K562 (cell line): Measurements from ENCODE around the gene ACSF3. TPM values are rescaled to one million over a fixed set of nuclear protein-coding genes. Genes with fewer than 3 reads are reported as not detected.
A peak's percentile ranks its signal among the peaks of the same experiment; 100 is the strongest.

ENCODE experiments used
- ATAC-seq: fragments of 200-7000 bp; cut with Tn5 transposase; 3 replicates; pipeline ENCODE4 v1.9.1; 2020; ENCODE audit warnings: moderate library complexity
- BruUV-seq: library from RNA; stranded (reverse); fragments of 400-500 nt; replicated peaks from 2 replicates; lab custom pipeline; 2021; lab: Mats Ljungman, UMichigan
- CTCF ChIA-PET: fragments of 300-600 bp; formaldehyde crosslinking; extraction: SDS; loops from one replicate; lab custom pipeline; 2021; ENCODE audit warnings: low intra/inter-chr PET ratio; lab: Yijun Ruan, JAX
- POLR2A ChIA-PET: fragments of 300-600, 350-650 bp; sonication (Branson Sonifier 250); formaldehyde crosslinking; extraction: SDS; loops from one replicate; lab custom pipeline; 2021; ENCODE audit warnings: antibody characterized with exemption, inconsistent platforms; lab: Yijun Ruan, JAX
- DNase-seq, 4 experiments: peaks; one replicate each; pipeline versions ENCODE4 v3.0.0 to v3.0.0-alpha.2; 2011 to 2018; ENCODE audit warnings: low spot score in 3 of 4, mixed read lengths in 3 of 4; ENCODE audit errors: extremely low read depth in 1 of 4
- FAIRE-seq: peaks from 2 replicates; lab custom pipeline; 2011; peaks lifted over from hg19 to GRCh38; lab: Jason Lieb, UNC
- H2AFZ ChIP-seq: 2 replicates; pipeline ENCODE4 v1.6.0; 2011; ENCODE audit warnings: low read depth, low read length, control low read depth, inconsistent platforms
- H3K27ac ChIP-seq: fragments of 200-600 bp; 3 replicates; pipeline ENCODE4 v1.8.0; 2011; ENCODE audit warnings: low read depth, mild to moderate bottlenecking, control low read depth, inconsistent platforms, low read length, moderate library complexity, mixed read lengths; ENCODE audit errors: extremely low read depth
- H3K27me3 ChIP-seq, 2 experiments: fragments of 300-600 bp in 1 of 2; 2 replicates in 1 of 2; 3 replicates in 1 of 2; pipeline versions ENCODE4 v1.6.0 to v1.8.0; 2011; ENCODE audit warnings: inconsistent platforms in 2 of 2, low read length in 2 of 2, mild to moderate bottlenecking in 1 of 2, mixed read lengths in 1 of 2, moderate library complexity in 1 of 2; ENCODE audit not compliant: control insufficient read depth in 2 of 2, insufficient read depth in 2 of 2
- H3K36me3 ChIP-seq: fragments of 300-600 bp; 3 replicates; pipeline ENCODE4 v1.8.0; 2011; ENCODE audit warnings: mild to moderate bottlenecking, low read length, inconsistent platforms; ENCODE audit not compliant: control insufficient read depth, insufficient read depth
- H3K4me1 ChIP-seq, 2 experiments: fragments of 200-600 bp in 1 of 2; replicated peaks in 1 of 2; 2 replicates in 1 of 2; 3 replicates in 1 of 2; pipeline versions ENCODE4 v1.5.1 to v1.8.0; 2011; ENCODE audit warnings: inconsistent platforms in 2 of 2, low read length in 2 of 2, mild to moderate bottlenecking in 1 of 2, mixed read lengths in 1 of 2, moderate library complexity in 1 of 2; ENCODE audit not compliant: control insufficient read depth in 2 of 2, insufficient read depth in 2 of 2
- H3K4me2 ChIP-seq: 2 replicates; pipeline ENCODE4 v1.6.1; 2011; ENCODE audit warnings: low read length, control low read depth, inconsistent platforms, mixed read lengths; ENCODE audit not compliant: insufficient read depth
- H3K4me3 ChIP-seq: fragments of 200-600 bp; sonication (generic), shearing (Covaris generic); 2 replicates; pipeline ENCODE4 v1.5.1; 2016; ENCODE audit warnings: control low read depth, inconsistent platforms
- H3K79me2 ChIP-seq: fragments of 200-600 bp; 3 replicates; pipeline ENCODE4 v1.8.0; 2011; ENCODE audit warnings: low read length, inconsistent platforms; ENCODE audit not compliant: control insufficient read depth, insufficient read depth
- H3K9ac ChIP-seq, 2 experiments: 2 replicates each; pipeline versions ENCODE4 v1.6.0 to v1.6.1; 2011; ENCODE audit warnings: low read depth in 2 of 2, low read length in 2 of 2, control low read depth in 1 of 2, inconsistent platforms in 1 of 2, mild to moderate bottlenecking in 1 of 2, mixed read lengths in 1 of 2; ENCODE audit not compliant: insufficient read depth in 1 of 2
- H3K9me1 ChIP-seq: one replicate; pipeline ENCODE4 v1.6.0; 2011; ENCODE audit warnings: inconsistent platforms, mild to moderate bottlenecking, low read length, moderate library complexity; ENCODE audit not compliant: control insufficient read depth, insufficient read depth
- H3K9me3 ChIP-seq: replicated peaks from 2 replicates; pipeline ENCODE4 v1.5.1; 2011; ENCODE audit warnings: low read depth, low read length, inconsistent platforms; ENCODE audit not compliant: control insufficient read depth, insufficient read depth
- H4K20me1 ChIP-seq: replicated peaks from 2 replicates; pipeline ENCODE4 v1.6.1; 2011; ENCODE audit warnings: low read length, inconsistent platforms, mixed read lengths; ENCODE audit not compliant: control insufficient read depth, insufficient read depth
- CTBP1 ChIP-seq: fragments of 450-650 bp; IDR thresholded peaks from 2 replicates; pipeline ENCODE4 v1.6.1; 2016; ENCODE audit warnings: borderline replicate concordance
- FOXJ3 ChIP-seq: sonication (generic); formaldehyde crosslinking; IDR thresholded peaks from 2 replicates; pipeline ENCODE4 v1.4.0; 2020; ENCODE audit warnings: mild to moderate bottlenecking, missing genetic modification reagents
- HNRNPLL ChIP-seq: fragments of 200-400 bp; formaldehyde crosslinking; IDR thresholded peaks from 2 replicates; pipeline ENCODE4 v1.6.1; 2017; ENCODE audit warnings: low read length, low read depth, mild to moderate bottlenecking; ENCODE audit not compliant: poor library complexity, severe bottlenecking
- MBD1 ChIP-seq: fragments of 250-450 bp; sonication (Bioruptor Pico); IDR thresholded peaks from 2 replicates; pipeline ENCODE4 v1.8.0; 2022; ENCODE audit warnings: inconsistent platforms
- MXD1 ChIP-seq: fragments of 250-450 bp; sonication (Bioruptor Pico); IDR thresholded peaks from 2 replicates; pipeline ENCODE4 v1.8.0; 2021; ENCODE audit warnings: borderline replicate concordance, mild to moderate bottlenecking, moderate library complexity; ENCODE audit not compliant: poor library complexity, severe bottlenecking
- SIN3B ChIP-seq: fragments of 450-650 bp; IDR thresholded peaks from 2 replicates; pipeline ENCODE4 v1.6.1; 2017; ENCODE audit warnings: low read depth, mild to moderate bottlenecking, moderate library complexity
- TAF1 ChIP-seq: IDR thresholded peaks from 2 replicates; pipeline ENCODE4 v1.6.1; 2011; ENCODE audit warnings: mild to moderate bottlenecking, low read length, moderate library complexity; ENCODE audit not compliant: insufficient read depth, control insufficient read depth, severe bottlenecking; ENCODE audit errors: extremely low read depth
- ZEB2 ChIP-seq: fragments of 450-650 bp; IDR thresholded peaks from 2 replicates; pipeline ENCODE4 v1.6.1; 2016
- ZNF512 ChIP-seq: IDR thresholded peaks from 2 replicates; pipeline ENCODE4 v1.6.1; 2016; ENCODE audit warnings: missing genetic modification characterization, missing compliant biosample characterization
- WGBS: fragments of 100-300 bp; shearing (Covaris generic); methylation state at CpG from one replicate; pipeline ENCODE4 v1.1.6; 2016; ENCODE audit warnings: low coverage, mixed read lengths; ENCODE audit not compliant: insufficient coverage; ENCODE audit errors: missing lambda C conversion rate; 5-methylcytosine and 5-hydroxymethylcytosine counted together
- in situ Hi-C: fragments of 300-500 bp; cut with MboI; formaldehyde crosslinking; loops from 4 replicates; pipeline ENCODE4 v1.15.0; 2018; ENCODE audit warnings: inconsistent platforms, mixed read lengths
- intact Hi-C: fragments of 100-400 bp; cut with micrococcal nuclease; formaldehyde crosslinking; loops from 2 replicates; pipeline ENCODE4 v1.14.2; 2022
- polyA plus RNA-seq, 8 experiments: library from polyadenylated mRNA; depleted of rRNA in 4 of 8; stranded (reverse) in 5 of 8; unstranded in 3 of 8; fragments of >200 nt; fragmentation: Nextera tagmentation in 2 of 8; fragmentation: Illumina TruSeq in 1 of 8; extraction: Ambion mirVana in 2 of 8; extraction: Trizol in 1 of 8; gene quantifications; 2 replicates each; pipeline versions ENCODE4 v1.2.1 to v1.2.3, GENCODE V29; 2011 to 2014; ENCODE audit warnings: inconsistent platforms in 1 of 8, missing spikeins in 1 of 8
- total RNA-seq, 7 experiments: library from RNA; depleted of rRNA in 6 of 7; stranded (reverse); fragments of >200 nt in 6 of 7; fragmentation: Illumina TruSeq in 2 of 7; extraction: Trizol in 2 of 7; gene quantifications; 2 replicates each; pipeline versions ENCODE4 v1.2.1 to v1.2.3, GENCODE V29; 2011 to 2021; ENCODE audit warnings: low replicate concordance in 1 of 7

The ACSF3 gene
- total and polyA plus RNA-seq, 9 of the 15 experiments (the other 6 are each of a cell fraction or from before 2014, with no cell fraction given): 0.77 to 32.8 (median 14.7) TPM

- 88% methylated on average over 12 of the region's 13 CpGs for WGBS
- ATAC-seq (no peak), DNase-seq (no peak), FAIRE-seq (no peak)
- peaks cover 0 to 22% of the 10 kb centered on the region in 2 experiments; a peak in 2 of 5 replicates for H3K4me1 ChIP-seq
- H3K27ac ChIP-seq: no peak overlapping the region
- H3K27me3 ChIP-seq: no peaks in the 10 kb centered on the region
- intact Hi-C loops: no loop called here
- H3K79me2 ChIP-seq: no peaks in the 10 kb centered on the region
- TF ChIP-seq SIN3B (no peak), TAF1 (no peak), MBD1 (CRISPR knock-in tag) (no peak), ZEB2 (peak; percentile 92), FOXJ3 (CRISPR knock-in tag) (no peak), HNRNPLL (peak; percentile 24), MXD1 (CRISPR knock-in tag) (no peak), CTBP1 (0 out of 2 replicates have a peak, but pooled peaks have one; percentile 16), ZNF512 (tag) (no peak)
- ChIA-PET CTCF (no interaction called here), POLR2A (interaction anchor here (0.6 to 1.1 kb wide), 2 partner anchors 13 to 64 kb away, joined by 3 read pairs; no protein-coding TSS in a partner anchor)
- H3K9me3 ChIP-seq: peaks cover 2% of the 10 kb centered on the region
- peaks cover 44% of the 10 kb centered on the region; the same call in 2 of the 3 replicates for H3K36me3 ChIP-seq
- BruUV-seq: no TSS peak
- no peak overlapping the region for H2AFZ ChIP-seq
- no peak overlapping the region for H3K9ac ChIP-seq
- no peaks in the 10 kb centered on the region for H3K9me1 ChIP-seq
- in situ Hi-C loops: no loop called here
- H4K20me1 ChIP-seq: no peaks in the 10 kb centered on the region
- H3K4me3 ChIP-seq: no peak overlapping the region
- no peak overlapping the region for H3K4me2 ChIP-seq
These were observed 49.0 kb downstream of the ACSF3 start for GRCh38 chr16:89142474-89143195.
